ENCODE results near the gene RGL3. TPM values are rescaled to one million over a fixed set of nuclear protein-coding genes. Genes with fewer than 3 reads are reported as not detected.
A peak's percentile ranks its signal among the peaks of the same experiment; 100 is the strongest.

RGL3 gene
- total RNA-seq, 4 donors from 2014 or later = 0.25 to 3.7 (median 1.3) TPM

GRCh38 chr19:11367528-11367927 lies 51.6 kb downstream of the RGL3 start:
- Histone ChIP-seq H3K9me3 (no peaks in the 10 kb centered on the region), H3K27ac (no peak overlapping the region), H3K36me3 (peaks cover 0 to 69% of the 10 kb centered on the region in 2 donors), H3K4me1 (peaks cover 0 to 5% (median 0%) of the 10 kb centered on the region in 3 donors), H3K27me3 (no peaks in the 10 kb centered on the region), H3K4me3 (no peak overlapping the region)
- ATAC-seq = no peak
- TF ChIP-seq POLR2A (IDR thresholded peaks at IDR 0.05) (no peak), POLR2AphosphoS5 (IDR thresholded peaks at IDR 0.05) (no peak), EP300 (IDR thresholded peaks at IDR 0.05) (no peak), CTCF (IDR thresholded peaks at IDR 0.05) (no peak)
- WGBS, 2 donors (ENCODE audit: low coverage in 1 of 2) = no CpG with 5 or more reads among the region's 2 CpGs

GRCh38 chr19:11365557-11366117 lies 53.5 kb downstream of the RGL3 start:
- 71% methylated on average over 1 of the region's 7 CpGs; no CpG with 5 or more reads in 1 of the 2 donors for WGBS, 2 donors (ENCODE audit: low coverage in 1 of 2)
- Histone ChIP-seq H3K27ac (peak overlapping the region in 1 of 4 donors; percentile 18), H3K4me1 (peaks cover 0 to 5% (median 0%) of the 10 kb centered on the region in 3 donors), H3K36me3 (peaks cover 0 to 80% of the 10 kb centered on the region in 2 donors), H3K27me3 (no peaks in the 10 kb centered on the region), H3K4me3 (no peak overlapping the region), H3K9me3 (no peaks in the 10 kb centered on the region)
- TF ChIP-seq POLR2AphosphoS5 (IDR thresholded peaks at IDR 0.05) (no peak), EP300 (IDR thresholded peaks at IDR 0.05) (no peak), CTCF (IDR thresholded peaks at IDR 0.05) (no peak), POLR2A (IDR thresholded peaks at IDR 0.05) (no peak)
- ATAC-seq = no peak

GRCh38 chr19:11364935-11365334 lies 54.2 kb downstream of the RGL3 start:
- H3K36me3 ChIP-seq = peaks cover 0 to 87% of the 10 kb centered on the region in 2 donors
- no peak overlapping the region for H3K4me3 ChIP-seq
- no peak for TF ChIP-seq CTCF (IDR thresholded peaks at IDR 0.05)
- TF ChIP-seq EP300 (IDR thresholded peaks at IDR 0.05) = no peak
- no peak for TF ChIP-seq POLR2AphosphoS5 (IDR thresholded peaks at IDR 0.05)
- TF ChIP-seq POLR2A (IDR thresholded peaks at IDR 0.05) = no peak
- no peak for ATAC-seq
- H3K27me3 ChIP-seq = no peaks in the 10 kb centered on the region
- peak overlapping the region in 1 of 4 donors; percentile 18 for H3K27ac ChIP-seq
- 75% methylated on average over 2 of the region's 5 CpGs; no CpG with 5 or more reads in 1 of the 2 donors for WGBS, 2 donors (ENCODE audit: low coverage in 1 of 2)
- peaks cover 0 to 5% (median 0%) of the 10 kb centered on the region in 3 donors for H3K4me1 ChIP-seq
- no peaks in the 10 kb centered on the region for H3K9me3 ChIP-seq

- ATAC-seq = no peak
- Histone ChIP-seq H3K4me1 (peaks cover 0 to 5% (median 0%) of the 10 kb centered on the region in 3 donors), H3K27me3 (no peaks in the 10 kb centered on the region), H3K4me3 (no peak overlapping the region), H3K9me3 (no peaks in the 10 kb centered on the region), H3K36me3 (peaks cover 0 to 88% of the 10 kb centered on the region in 2 donors), H3K27ac (no peak overlapping the region)
- 80 to 90% methylated on average over 5 to 9 of the region's 28 CpGs for WGBS, 2 donors (ENCODE audit: low coverage in 1 of 2)
- TF ChIP-seq EP300 (IDR thresholded peaks at IDR 0.05) (no peak), POLR2AphosphoS5 (IDR thresholded peaks at IDR 0.05) (no peak), CTCF (IDR thresholded peaks at IDR 0.05) (no peak), POLR2A (IDR thresholded peaks at IDR 0.05) (no peak)
Observed at GRCh38 chr19:11364296-11364904, 54.7 kb downstream of the RGL3 start.

- H3K9me3 ChIP-seq = no peaks in the 10 kb centered on the region
- TF ChIP-seq POLR2A (IDR thresholded peaks at IDR 0.05) = no peak
- peaks cover 0 to 5% (median 0%) of the 10 kb centered on the region in 3 donors for H3K4me1 ChIP-seq
- H3K36me3 ChIP-seq = peaks cover 0 to 88% of the 10 kb centered on the region in 2 donors
- no peak for ATAC-seq
- H3K4me3 ChIP-seq = no peak overlapping the region
- no peaks in the 10 kb centered on the region for H3K27me3 ChIP-seq
- no peak overlapping the region for H3K27ac ChIP-seq
- 62% methylated on average over 4 of the region's 10 CpGs; no CpG with 5 or more reads in 1 of the 2 donors for WGBS, 2 donors (ENCODE audit: low coverage in 1 of 2)
Observed at GRCh38 chr19:11363881-11364280, 55.2 kb downstream of the RGL3 start.

Data from gastroesophageal sphincter (tissue), 4 donors.